CD14-positive monocyte (primary cell): ENCODE data around the gene MYO18A. TPM values are rescaled to one million over a fixed set of nuclear protein-coding genes. Genes with fewer than 3 reads are reported as not detected.

ENCODE experiments used
- DNase-seq, 3 donors: peaks; one replicate each; pipeline ENCODE4 v3.0.0-alpha.2; 2011 to 2022
- H2AFZ ChIP-seq: 2 replicates; pipeline ENCODE4 v1.6.0; 2012; ENCODE audit warnings: mild to moderate bottlenecking, low read depth, low read length, inconsistent platforms; ENCODE audit not compliant: insufficient read depth, poor library complexity, severe bottlenecking
- H3K27ac ChIP-seq, 2 donors: 1 replicate in 1 of 2; 2 replicates in 1 of 2; pipeline ENCODE4 v1.5.1; 2012 to 2013; ENCODE audit warnings: low read length in 2 of 2, control low read depth in 1 of 2, inconsistent platforms in 1 of 2, low read depth in 1 of 2, mild to moderate bottlenecking in 1 of 2
- H3K27me3 ChIP-seq, 2 donors: one replicate each; pipeline versions ENCODE4 v1.6.0 to v1.6.1; 2011 to 2013; ENCODE audit warnings: low read length in 2 of 2; ENCODE audit not compliant: control insufficient read depth in 2 of 2, insufficient read depth in 2 of 2
- H3K36me3 ChIP-seq, 2 donors: replicated peaks in 1 of 2; 1 replicate in 1 of 2; 2 replicates in 1 of 2; pipeline versions ENCODE4 v1.5.1 to v1.6.1; 2012 to 2013; ENCODE audit warnings: low read length in 2 of 2, control low read depth in 1 of 2, inconsistent platforms in 1 of 2, mild to moderate bottlenecking in 1 of 2; ENCODE audit not compliant: insufficient read depth in 2 of 2, control insufficient read depth in 1 of 2
- H3K4me1 ChIP-seq, 2 donors: 1 replicate in 1 of 2; 2 replicates in 1 of 2; pipeline versions ENCODE4 v1.5.1 to v1.6.1; 2012 to 2013; ENCODE audit warnings: low read length in 2 of 2, control low read depth in 1 of 2, inconsistent platforms in 1 of 2, mild to moderate bottlenecking in 1 of 2, moderate library complexity in 1 of 2; ENCODE audit not compliant: insufficient read depth in 2 of 2, control insufficient read depth in 1 of 2
- H3K4me2 ChIP-seq: replicated peaks from 2 replicates; pipeline ENCODE3; 2012; ENCODE audit warnings: low read length, moderate library complexity, mild to moderate bottlenecking; ENCODE audit not compliant: poor library complexity, severe bottlenecking; ENCODE audit errors: extremely low read depth
- H3K4me3 ChIP-seq, 3 experiments: fragments of 200-600 bp in 1 of 3; sonication (generic) in 1 of 3; replicated peaks in 1 of 3; 1 replicate in 2 of 3; 2 replicates in 1 of 3; pipeline ENCODE4 v1.5.1; 2011 to 2013; ENCODE audit warnings: low read length in 3 of 3, mild to moderate bottlenecking in 3 of 3, control low read depth in 2 of 3, low read depth in 2 of 3, inconsistent platforms in 1 of 3, moderate library complexity in 1 of 3
- H3K79me2 ChIP-seq: 2 replicates; pipeline ENCODE4 v1.6.0; 2012; ENCODE audit warnings: mild to moderate bottlenecking, control low read depth, inconsistent platforms, low read length, moderate library complexity; ENCODE audit not compliant: insufficient read depth
- H3K9ac ChIP-seq: 2 replicates; pipeline ENCODE4 v1.6.0; 2017; ENCODE audit warnings: low read length, mild to moderate bottlenecking; ENCODE audit not compliant: insufficient read depth, poor library complexity, severe bottlenecking
- H3K9me3 ChIP-seq, 2 donors: replicated peaks in 1 of 2; 1 replicate in 1 of 2; 2 replicates in 1 of 2; pipeline versions ENCODE4 v1.5.1 to v1.6.1; 2012 to 2013; ENCODE audit warnings: low read length in 2 of 2, control low read depth in 1 of 2; ENCODE audit not compliant: control insufficient read depth in 1 of 2, insufficient read depth in 1 of 2
- H4K20me1 ChIP-seq: 2 replicates; pipeline ENCODE4 v1.6.0; 2012; ENCODE audit warnings: mild to moderate bottlenecking, low read length, control low read depth, moderate library complexity; ENCODE audit not compliant: insufficient read depth
- H3K27ac Mint-ChIP-seq, 7 donors: one replicate each; pipeline ENCODE4 v1.8.0; 2020; ENCODE audit warnings: mild to moderate bottlenecking in 7 of 7, mixed read lengths in 7 of 7, moderate library complexity in 6 of 7, inconsistent platforms in 2 of 7
- H3K27me3 Mint-ChIP-seq, 3 donors: one replicate each; pipeline ENCODE4 v1.8.0; 2021 to 2022; ENCODE audit warnings: low read depth in 3 of 3, mild to moderate bottlenecking in 3 of 3, mixed read lengths in 3 of 3, moderate library complexity in 3 of 3, inconsistent platforms in 1 of 3
- H3K36me3 Mint-ChIP-seq, 2 donors: one replicate each; pipeline ENCODE4 v1.8.0; 2020; ENCODE audit warnings: mixed read lengths in 2 of 2, inconsistent platforms in 1 of 2, mild to moderate bottlenecking in 1 of 2
- H3K4me1 Mint-ChIP-seq: one replicate; pipeline ENCODE4 v1.8.0; 2020; ENCODE audit warnings: mild to moderate bottlenecking, mixed read lengths
- H3K4me3 Mint-ChIP-seq, 2 donors: one replicate each; pipeline ENCODE4 v1.8.0; 2020; ENCODE audit warnings: mild to moderate bottlenecking in 2 of 2, mixed read lengths in 2 of 2, moderate library complexity in 1 of 2
- H3K9me3 Mint-ChIP-seq, 7 donors: one replicate each; pipeline ENCODE4 v1.8.0; 2020 to 2022; ENCODE audit warnings: mixed read lengths in 7 of 7, mild to moderate bottlenecking in 6 of 7, moderate library complexity in 6 of 7, inconsistent platforms in 2 of 7
- CTCF ChIP-seq: fragments of 200-600 bp; IDR thresholded peaks from one replicate; pipeline ENCODE4 v1.8.0; 2022; ENCODE audit warnings: antibody characterized with exemption, mild to moderate bottlenecking
- WGBS: methylation state at CpG from one replicate; pipeline ENCODE4 v1.1.5; 2013; ENCODE audit warnings: missing lambda C conversion rate; ENCODE audit not compliant: insufficient coverage; 5-methylcytosine and 5-hydroxymethylcytosine counted together
- intact Hi-C, 2 donors: fragments of 100-400 bp; cut with micrococcal nuclease; formaldehyde crosslinking; loops; one replicate each; pipeline versions ENCODE4 v1.15.0 to v1.15.1; 2023
- polyA plus RNA-seq, 3 donors: library from polyadenylated mRNA; depleted of rRNA in 1 of 3; unstranded in 2 of 3; stranded (reverse) in 1 of 3; fragments of 300-500 nt in 2 of 3; fragments of >200 nt in 1 of 3; fragmentation: Illumina TruSeq in 2 of 3; gene quantifications; 1 replicate in 2 of 3; 2 replicates in 1 of 3; pipeline ENCODE4 v1.2.3, GENCODE V29; 2012 to 2021

MYO18A gene
- polyA plus RNA-seq, 3 donors: 6.3 to 40.2 (median 11.0) TPM

- Mint-ChIP-seq H3K27ac (peak overlapping the region in 2 of 7 donors; percentile 37 to 64), H3K9me3 (no peaks in the 10 kb centered on the region), H3K36me3 (peaks cover 29 to 46% of the 10 kb centered on the region in 2 donors), H3K4me1 (peaks cover 3% of the 10 kb centered on the region), H3K4me3 (no peak overlapping the region), H3K27me3 (peaks cover 2 to 3% (median 2%) of the 10 kb centered on the region in 3 donors)
- no peak overlapping the region for H3K9ac ChIP-seq
- WGBS: 92% methylated on average over 2 of the region's 4 CpGs
- H3K27me3 ChIP-seq: no peaks in the 10 kb centered on the region
- TF ChIP-seq CTCF: no peak
- H3K27ac ChIP-seq: no peak overlapping the region
- no peaks in the 10 kb centered on the region for H3K79me2 ChIP-seq
- H3K36me3 ChIP-seq: peaks cover 16 to 34% of the 10 kb centered on the region in 2 donors
- peaks cover 5% of the 10 kb centered on the region for H4K20me1 ChIP-seq
- H3K4me2 ChIP-seq: no peak overlapping the region
- no peak overlapping the region for H2AFZ ChIP-seq
- DNase-seq: no peak
- H3K4me3 ChIP-seq: no peak overlapping the region
- no peaks in the 10 kb centered on the region for H3K9me3 ChIP-seq
- intact Hi-C loops: no loop called here
- no peaks in the 10 kb centered on the region for H3K4me1 ChIP-seq
These were observed 106.7 kb downstream of the MYO18A start for GRCh38 chr17:29073520-29073919.

GRCh38 chr17:29073045-29073444 lies 107.2 kb downstream of the MYO18A start:
- no peaks in the 10 kb centered on the region for H3K27me3 ChIP-seq
- Mint-ChIP-seq H3K4me3 (no peak overlapping the region), H3K9me3 (no peaks in the 10 kb centered on the region), H3K27me3 (peaks cover 2 to 3% (median 2%) of the 10 kb centered on the region in 3 donors), H3K4me1 (no peaks in the 10 kb centered on the region), H3K27ac (peak overlapping the region in 3 of 7 donors; percentile 19 to 64 (median 47)), H3K36me3 (peaks cover 26 to 41% of the 10 kb centered on the region in 2 donors)
- no peak overlapping the region for H2AFZ ChIP-seq
- no peaks in the 10 kb centered on the region for H3K9me3 ChIP-seq
- no peak for DNase-seq
- intact Hi-C loops: no loop called here
- TF ChIP-seq CTCF: no peak
- peaks cover 5% of the 10 kb centered on the region for H4K20me1 ChIP-seq
- 100% methylated on average over 2 of the region's 2 CpGs for WGBS
- no peak overlapping the region for H3K4me2 ChIP-seq
- H3K79me2 ChIP-seq: no peaks in the 10 kb centered on the region
- no peak overlapping the region for H3K4me3 ChIP-seq
- H3K36me3 ChIP-seq: peaks cover 12 to 30% of the 10 kb centered on the region in 2 donors
- no peak overlapping the region for H3K27ac ChIP-seq
- H3K9ac ChIP-seq: no peak overlapping the region
- H3K4me1 ChIP-seq: no peaks in the 10 kb centered on the region
